Peyer's patch (tissue), 4 donors: Measurements from ENCODE around the gene TCF4. TPM values are rescaled to one million over a fixed set of nuclear protein-coding genes. Genes with fewer than 3 reads are reported as not detected.

ENCODE experiments used
- DNase-seq, 3 donors: peaks; one replicate each; pipeline ENCODE4 v3.0.0-alpha.2; 2017 to 2019
- H3K27ac ChIP-seq, 4 donors: fragments of 200-600 bp; sonication (generic); one replicate each; pipeline ENCODE4 v1.5.1; 2016 to 2019
- H3K27me3 ChIP-seq, 2 donors: fragments of 200-600 bp; sonication (generic); one replicate each; pipeline ENCODE4 v1.5.1; 2019
- H3K36me3 ChIP-seq, 3 donors: fragments of 200-600 bp; sonication (generic); one replicate each; pipeline ENCODE4 v1.5.1; 2016 to 2019
- H3K4me1 ChIP-seq, 4 donors: fragments of 200-600 bp; sonication (generic); one replicate each; pipeline ENCODE4 v1.5.1; 2016 to 2019
- H3K4me3 ChIP-seq, 4 donors: fragments of 200-600 bp; sonication (generic); 1 replicate in 3 of 4; 2 replicates in 1 of 4; pipeline ENCODE4 v1.5.1; 2016 to 2019; ENCODE audit warnings: mild to moderate bottlenecking in 1 of 4
- H3K9me3 ChIP-seq, 4 donors: fragments of 200-600 bp; sonication (generic); one replicate each; pipeline ENCODE4 v1.5.1; 2016 to 2019; ENCODE audit warnings: mild to moderate bottlenecking in 1 of 4
- POLR2A ChIP-seq, 2 donors: fragments of 450-650 bp; IDR thresholded peaks; one replicate each; pipeline ENCODE4 v1.5.1; 2017; ENCODE audit warnings: antibody characterized with exemption in 2 of 2, mild to moderate bottlenecking in 2 of 2, moderate library complexity in 2 of 2
- total RNA-seq, 4 donors: library from RNA; depleted of rRNA; stranded (reverse); fragments of >200 nt; gene quantifications; one replicate each; pipeline ENCODE4 v1.1.0, GENCODE V29; 2016
- TF ChIP-seq, protein P1 (sequence below), 6 experiments: fragments of 450-650 bp in 4 of 6; fragments of 200-600 bp in 2 of 6; sonication (generic) in 1 of 6; IDR thresholded peaks; one replicate each; pipeline ENCODE4 v1.5.1; 2017 to 2019; ENCODE audit warnings: antibody characterized with exemption in 6 of 6, mild to moderate bottlenecking in 3 of 6, moderate library complexity in 1 of 6

TCF4 gene
- total RNA-seq, 4 donors from 2014 or later: 11.9 to 190 (median 33.8) TPM

- Histone ChIP-seq H3K4me3 (peak overlapping the region in 2 of 4 donors; percentile 4), H3K36me3 (no peaks in the 10 kb centered on the region), H3K27me3 (no peaks in the 10 kb centered on the region), H3K4me1 (no peaks in the 10 kb centered on the region), H3K9me3 (no peaks in the 10 kb centered on the region), H3K27ac (peak overlapping the region; percentile 53 to 74 (median 60))
- no peak for DNase-seq
- TF ChIP-seq, protein P1, sequence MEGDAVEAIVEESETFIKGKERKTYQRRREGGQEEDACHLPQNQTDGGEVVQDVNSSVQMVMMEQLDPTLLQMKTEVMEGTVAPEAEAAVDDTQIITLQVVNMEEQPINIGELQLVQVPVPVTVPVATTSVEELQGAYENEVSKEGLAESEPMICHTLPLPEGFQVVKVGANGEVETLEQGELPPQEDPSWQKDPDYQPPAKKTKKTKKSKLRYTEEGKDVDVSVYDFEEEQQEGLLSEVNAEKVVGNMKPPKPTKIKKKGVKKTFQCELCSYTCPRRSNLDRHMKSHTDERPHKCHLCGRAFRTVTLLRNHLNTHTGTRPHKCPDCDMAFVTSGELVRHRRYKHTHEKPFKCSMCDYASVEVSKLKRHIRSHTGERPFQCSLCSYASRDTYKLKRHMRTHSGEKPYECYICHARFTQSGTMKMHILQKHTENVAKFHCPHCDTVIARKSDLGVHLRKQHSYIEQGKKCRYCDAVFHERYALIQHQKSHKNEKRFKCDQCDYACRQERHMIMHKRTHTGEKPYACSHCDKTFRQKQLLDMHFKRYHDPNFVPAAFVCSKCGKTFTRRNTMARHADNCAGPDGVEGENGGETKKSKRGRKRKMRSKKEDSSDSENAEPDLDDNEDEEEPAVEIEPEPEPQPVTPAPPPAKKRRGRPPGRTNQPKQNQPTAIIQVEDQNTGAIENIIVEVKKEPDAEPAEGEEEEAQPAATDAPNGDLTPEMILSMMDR (IDR thresholded peaks at IDR 0.05): no peak
- no peak for TF ChIP-seq POLR2A (IDR thresholded peaks at IDR 0.05)
These were observed 78.2 kb downstream of the TCF4 start for GRCh38 chr18:55509631-55510324.

GRCh38 chr18:55508651-55509050 lies 79.3 kb downstream of the TCF4 start:
- H3K36me3 ChIP-seq: no peaks in the 10 kb centered on the region
- DNase-seq: no peak
- no peaks in the 10 kb centered on the region for H3K27me3 ChIP-seq
- peak overlapping the region in 2 of 4 donors; percentile 31 to 74 for H3K27ac ChIP-seq
- H3K4me3 ChIP-seq: no peak overlapping the region
- H3K9me3 ChIP-seq: no peaks in the 10 kb centered on the region
- TF ChIP-seq, protein P1 (IDR thresholded peaks at IDR 0.05): no peak
- no peak for TF ChIP-seq POLR2A (IDR thresholded peaks at IDR 0.05)
- H3K4me1 ChIP-seq: no peaks in the 10 kb centered on the region

DNA sequence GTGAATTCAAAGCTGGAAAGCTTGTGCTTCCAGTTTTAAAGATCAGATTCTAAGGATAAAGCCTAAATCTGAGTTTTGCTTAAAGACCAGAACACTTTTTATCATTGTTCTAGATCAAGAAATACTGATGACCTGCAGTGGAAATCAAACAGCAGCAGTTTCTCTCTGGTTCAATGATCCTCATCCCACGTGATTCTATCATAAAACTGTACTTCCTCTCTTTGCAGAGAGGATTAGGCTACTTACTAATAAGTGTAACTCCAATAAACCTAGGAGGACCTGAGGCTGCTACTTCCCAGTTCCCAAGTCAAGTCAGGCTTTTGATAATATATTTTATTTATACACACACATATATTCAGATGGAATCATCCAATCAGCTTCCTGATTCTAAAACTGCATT lies 81.9 kb downstream of the TCF4 start:
- TF ChIP-seq POLR2A (IDR thresholded peaks at IDR 0.05): no peak
- TF ChIP-seq, protein P1 (IDR thresholded peaks at IDR 0.05): no peak
- Histone ChIP-seq H3K27me3 (no peaks in the 10 kb centered on the region), H3K4me1 (no peaks in the 10 kb centered on the region), H3K4me3 (no peak overlapping the region), H3K36me3 (no peaks in the 10 kb centered on the region), H3K9me3 (no peaks in the 10 kb centered on the region), H3K27ac (peak overlapping the region in 1 of 4 donors; percentile 26)
- DNase-seq: no peak

- no peaks in the 10 kb centered on the region for H3K36me3 ChIP-seq
- DNase-seq: no peak
- no peaks in the 10 kb centered on the region for H3K9me3 ChIP-seq
- H3K27me3 ChIP-seq: no peaks in the 10 kb centered on the region
- H3K4me1 ChIP-seq: no peaks in the 10 kb centered on the region
- TF ChIP-seq, protein P1 (IDR thresholded peaks at IDR 0.05): no peak
- no peak for TF ChIP-seq POLR2A (IDR thresholded peaks at IDR 0.05)
- H3K27ac ChIP-seq: no peak overlapping the region
- no peak overlapping the region for H3K4me3 ChIP-seq
These were observed 83.2 kb downstream of the TCF4 start for GRCh38 chr18:55504808-55505207.

DNA sequence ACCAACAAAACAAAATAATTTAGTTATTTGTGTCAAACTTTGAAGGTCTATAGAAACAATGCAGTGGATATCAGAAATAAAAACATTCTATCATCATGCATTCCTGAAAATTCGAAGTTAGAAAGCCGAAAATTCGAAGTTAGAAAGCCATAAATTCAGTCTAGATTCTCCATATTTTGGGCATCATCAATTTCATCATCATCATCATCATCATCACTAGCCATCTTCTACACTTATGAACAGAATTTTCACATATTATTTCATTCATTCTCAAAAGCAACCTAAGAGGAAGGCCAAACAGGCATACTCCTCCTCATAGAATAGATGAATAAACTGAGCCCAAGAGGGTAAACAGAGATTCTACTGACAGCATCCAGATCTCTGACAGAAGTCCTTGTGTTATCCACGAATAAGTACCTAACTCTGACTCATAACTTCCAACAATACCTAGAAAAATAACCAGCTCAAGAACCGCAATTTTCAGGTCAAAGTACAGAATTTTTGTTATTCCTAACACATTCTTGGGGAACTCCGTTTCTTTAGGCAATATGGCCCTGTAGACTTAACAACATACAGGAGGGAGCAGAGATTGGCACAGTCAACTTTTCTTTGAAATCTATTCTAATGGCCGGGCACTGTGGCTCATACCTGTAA lies 84.7 kb downstream of the TCF4 start:
- H3K4me1 ChIP-seq: no peaks in the 10 kb centered on the region
- H3K27ac ChIP-seq: no peak overlapping the region
- TF ChIP-seq, protein P1 (IDR thresholded peaks at IDR 0.05): no peak
- no peak for TF ChIP-seq POLR2A (IDR thresholded peaks at IDR 0.05)
- no peak overlapping the region for H3K4me3 ChIP-seq
- DNase-seq: no peak
- H3K27me3 ChIP-seq: no peaks in the 10 kb centered on the region
- no peaks in the 10 kb centered on the region for H3K36me3 ChIP-seq
- H3K9me3 ChIP-seq: no peaks in the 10 kb centered on the region
